ENCODE measurements around the gene MATR3. TPM values are rescaled to one million over a fixed set of nuclear protein-coding genes. Genes with fewer than 3 reads are reported as not detected.

Gene MATR3
- polyA plus RNA-seq, 6 donors from 2014 or later, result 370 to 439 (median 392) TPM

DNA sequence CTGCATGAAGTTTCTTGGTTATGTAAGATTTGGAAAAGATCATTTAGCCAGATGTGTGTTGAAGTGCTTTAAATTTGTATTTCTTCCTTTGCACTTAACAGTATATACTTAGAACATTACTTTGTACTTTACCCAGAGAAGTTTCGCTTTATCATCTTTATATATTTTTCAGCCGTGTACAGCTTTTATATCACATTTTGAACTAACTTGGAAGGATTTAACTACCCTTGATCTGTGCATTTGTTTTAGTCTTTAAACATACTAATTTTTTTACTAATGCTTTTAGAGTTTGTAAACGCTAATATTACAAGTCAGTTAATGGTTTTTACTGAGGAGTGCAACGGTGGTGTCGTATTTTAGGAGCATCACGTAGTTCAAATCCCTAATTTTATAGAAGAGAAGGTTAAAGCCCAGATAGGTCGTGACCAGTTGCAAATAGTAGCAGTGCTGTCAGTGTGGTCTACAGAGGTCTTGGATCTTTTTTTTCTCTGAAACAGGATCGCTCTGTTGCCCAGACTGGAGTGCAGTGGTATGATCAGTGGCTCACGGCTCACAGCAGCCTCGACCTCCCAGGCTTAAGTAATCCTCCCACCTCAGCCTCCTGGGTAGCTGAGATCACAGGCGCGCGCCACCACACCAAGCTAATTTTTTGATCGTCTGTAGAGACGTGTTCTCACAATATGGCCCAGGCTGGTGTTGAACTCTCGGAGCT lies 2.0 kb downstream of the MATR3 start:
- ATAC-seq (ENCODE audit: low read depth in 2 of 2), result no peak
- Mint-ChIP-seq H3K27me3 (no peaks in the 10 kb centered on the region), H3K9me3 (no peaks in the 10 kb centered on the region), H3K4me1 (peaks cover 49 to 65% (median 58%) of the 10 kb centered on the region in 3 donors), H3K36me3 (no peaks in the 10 kb centered on the region), H3K27ac (peak overlapping the region; percentile 98 to 99 (median 99)), H3K4me3 (peak overlapping the region; percentile 96 to 100 (median 98))
- no peak for DNase-seq

GRCh38 chr5:139296198-139296597 lies 2.7 kb downstream of the MATR3 start:
- DNase-seq (no peak), ATAC-seq (ENCODE audit: low read depth in 2 of 2) (no peak)
- peaks cover 49 to 72% (median 64%) of the 10 kb centered on the region in 3 donors for H3K4me1 Mint-ChIP-seq
- no peaks in the 10 kb centered on the region for H3K27me3 Mint-ChIP-seq
- peak overlapping the region in 1 of 6 donors; percentile 99 for H3K27ac Mint-ChIP-seq
- no peaks in the 10 kb centered on the region for H3K36me3 Mint-ChIP-seq
- no peaks in the 10 kb centered on the region for H3K9me3 Mint-ChIP-seq
- peak overlapping the region in 6 of 8 donors; percentile 22 to 100 (median 84) for H3K4me3 Mint-ChIP-seq

GRCh38 chr5:139296862-139297326 lies 3.4 kb downstream of the MATR3 start:
- ATAC-seq (ENCODE audit: low read depth in 2 of 2), result no peak
- Mint-ChIP-seq H3K27ac (peak overlapping the region in 4 of 6 donors; percentile 22 to 99 (median 42)), H3K36me3 (no peaks in the 10 kb centered on the region), H3K27me3 (no peaks in the 10 kb centered on the region), H3K4me1 (peaks cover 55 to 79% (median 71%) of the 10 kb centered on the region in 3 donors), H3K4me3 (peak overlapping the region in 6 of 8 donors; percentile 20 to 100 (median 62)), H3K9me3 (no peaks in the 10 kb centered on the region)
- DNase-seq, result no peak

- ATAC-seq (ENCODE audit: low read depth in 2 of 2) (no peak), DNase-seq (no peak)
- Mint-ChIP-seq H3K27ac (peak overlapping the region in 3 of 6 donors; percentile 24 to 86 (median 69)), H3K36me3 (no peaks in the 10 kb centered on the region), H3K4me1 (peaks cover 57 to 85% (median 76%) of the 10 kb centered on the region in 3 donors), H3K27me3 (no peaks in the 10 kb centered on the region), H3K4me3 (peak overlapping the region in 5 of 8 donors; percentile 5 to 39 (median 19)), H3K9me3 (no peaks in the 10 kb centered on the region)
These were observed 4.0 kb downstream of the MATR3 start for GRCh38 chr5:139297439-139298133.

- Mint-ChIP-seq H3K9me3 (no peaks in the 10 kb centered on the region), H3K36me3 (no peaks in the 10 kb centered on the region), H3K27me3 (no peaks in the 10 kb centered on the region), H3K4me1 (peaks cover 57 to 87% (median 82%) of the 10 kb centered on the region in 3 donors), H3K27ac (peak overlapping the region in 2 of 6 donors; percentile 59 to 69), H3K4me3 (peak overlapping the region in 5 of 8 donors; percentile 5 to 39 (median 19))
- DNase-seq (no peak), ATAC-seq (ENCODE audit: low read depth in 2 of 2) (no peak)
These were observed 4.7 kb downstream of the MATR3 start for GRCh38 chr5:139298242-139298641.

DNA sequence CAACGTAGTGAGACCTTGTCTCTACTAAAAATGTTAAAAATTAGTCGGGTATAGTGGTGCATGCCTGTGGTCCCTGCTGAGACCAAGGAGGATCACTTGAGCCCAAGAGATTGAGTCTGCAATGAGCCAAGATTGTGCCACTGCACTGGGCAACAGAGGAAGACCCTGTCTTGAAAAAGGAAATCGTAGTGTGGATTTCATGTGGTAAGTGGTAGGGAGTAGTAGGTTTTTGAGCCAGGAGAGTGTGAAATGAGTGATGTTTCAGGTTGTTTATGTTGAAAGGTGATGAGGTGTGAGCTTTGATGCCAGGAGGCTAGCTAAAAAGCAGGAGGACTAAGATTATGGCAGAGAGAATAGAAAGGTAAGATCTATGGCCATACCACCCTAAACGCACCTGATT lies 5.9 kb downstream of the MATR3 start:
- H3K27ac Mint-ChIP-seq, result peak overlapping the region in 5 of 6 donors; percentile 11 to 65 (median 43)
- peaks cover 61 to 95% (median 93%) of the 10 kb centered on the region in 3 donors for H3K4me1 Mint-ChIP-seq
- no peaks in the 10 kb centered on the region for H3K27me3 Mint-ChIP-seq
- DNase-seq, result no peak
- H3K9me3 Mint-ChIP-seq, result no peaks in the 10 kb centered on the region
- no peak for ATAC-seq (ENCODE audit: low read depth in 2 of 2)
- no peaks in the 10 kb centered on the region for H3K36me3 Mint-ChIP-seq
- H3K4me3 Mint-ChIP-seq, result peak overlapping the region; percentile 1 to 75 (median 32)

- peak overlapping the region in 7 of 8 donors; percentile 6 to 42 (median 24) for H3K4me3 Mint-ChIP-seq
- H3K36me3 Mint-ChIP-seq, result no peaks in the 10 kb centered on the region
- peaks cover 60 to 96% (median 90%) of the 10 kb centered on the region in 3 donors for H3K4me1 Mint-ChIP-seq
- H3K27ac Mint-ChIP-seq, result peak overlapping the region in 3 of 6 donors; percentile 29 to 73 (median 42)
- DNase-seq, result no peak
- no peak for ATAC-seq (ENCODE audit: low read depth in 2 of 2)
- no peaks in the 10 kb centered on the region for H3K27me3 Mint-ChIP-seq
- H3K9me3 Mint-ChIP-seq, result no peaks in the 10 kb centered on the region
These were observed 8.4 kb downstream of the MATR3 start for GRCh38 chr5:139301808-139302499.

GRCh38 chr5:139304391-139305324 lies 11.1 kb downstream of the MATR3 start:
- no peaks in the 10 kb centered on the region for H3K9me3 Mint-ChIP-seq
- H3K27me3 Mint-ChIP-seq, result no peaks in the 10 kb centered on the region
- H3K4me1 Mint-ChIP-seq, result peaks cover 52 to 95% (median 85%) of the 10 kb centered on the region in 3 donors
- DNase-seq (no peak), ATAC-seq (ENCODE audit: low read depth in 2 of 2) (no peak)
- peak overlapping the region in 4 of 8 donors; percentile 23 to 59 (median 42) for H3K4me3 Mint-ChIP-seq
- H3K27ac Mint-ChIP-seq, result peak overlapping the region in 3 of 6 donors; percentile 50 to 80 (median 78)
- H3K36me3 Mint-ChIP-seq, result peaks cover 0 to 4% of the 10 kb centered on the region in 2 donors

DNA sequence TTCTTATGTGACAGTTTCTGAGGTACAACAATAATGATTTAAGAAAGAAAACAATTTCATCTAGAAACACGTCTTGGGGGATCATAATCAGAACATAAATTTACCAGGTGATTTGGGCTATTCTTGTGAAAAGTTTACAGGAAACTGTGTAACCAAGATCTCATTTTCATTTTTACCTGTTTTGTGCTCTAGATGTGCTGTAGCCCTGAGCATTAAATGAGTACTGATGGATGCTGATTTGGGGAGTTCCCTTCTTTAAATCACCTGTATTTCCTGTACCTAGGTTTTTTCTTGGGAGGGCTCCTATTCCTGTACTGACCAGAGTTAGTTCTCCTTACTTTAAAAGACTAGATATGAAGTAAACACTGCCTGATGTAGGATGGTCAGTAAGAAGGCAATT lies 12.7 kb downstream of the MATR3 start:
- peak overlapping the region in 4 of 8 donors; percentile 4 to 44 (median 16) for H3K4me3 Mint-ChIP-seq
- H3K27ac Mint-ChIP-seq, result peak overlapping the region in 1 of 6 donors; percentile 40
- peaks cover 0 to 4% of the 10 kb centered on the region in 2 donors for H3K36me3 Mint-ChIP-seq
- H3K9me3 Mint-ChIP-seq, result no peaks in the 10 kb centered on the region
- H3K27me3 Mint-ChIP-seq, result no peaks in the 10 kb centered on the region
- peaks cover 56 to 94% (median 88%) of the 10 kb centered on the region in 3 donors for H3K4me1 Mint-ChIP-seq
- no peak for DNase-seq
- ATAC-seq (ENCODE audit: low read depth in 2 of 2), result peak; percentile 21 to 24

- peaks cover 54 to 92% (median 83%) of the 10 kb centered on the region in 3 donors for H3K4me1 Mint-ChIP-seq
- no peaks in the 10 kb centered on the region for H3K27me3 Mint-ChIP-seq
- peak overlapping the region in 1 of 6 donors; percentile 40 for H3K27ac Mint-ChIP-seq
- H3K9me3 Mint-ChIP-seq, result no peaks in the 10 kb centered on the region
- peaks cover 0 to 4% of the 10 kb centered on the region in 2 donors for H3K36me3 Mint-ChIP-seq
- ATAC-seq (ENCODE audit: low read depth in 2 of 2) (no peak), DNase-seq (no peak)
- peak overlapping the region in 3 of 8 donors; percentile 4 to 44 (median 25) for H3K4me3 Mint-ChIP-seq
These were observed 13.3 kb downstream of the MATR3 start for GRCh38 chr5:139306628-139307379.

- Mint-ChIP-seq H3K4me1 (peaks cover 51 to 84% (median 67%) of the 10 kb centered on the region in 3 donors), H3K27ac (peak overlapping the region in 3 of 6 donors; percentile 13 to 58 (median 32)), H3K4me3 (peak overlapping the region in 5 of 8 donors; percentile 0 to 63 (median 12)), H3K9me3 (no peaks in the 10 kb centered on the region), H3K36me3 (peaks cover 0 to 4% of the 10 kb centered on the region in 2 donors), H3K27me3 (no peaks in the 10 kb centered on the region)
- DNase-seq, result no peak
- no peak for ATAC-seq (ENCODE audit: low read depth in 2 of 2)
These were observed 15.3 kb downstream of the MATR3 start for GRCh38 chr5:139308797-139309196.
